Neural progenitor cell (in vitro differentiated cells): Measurements from ENCODE around the gene GRID1. TPM values are rescaled to one million over a fixed set of nuclear protein-coding genes. Genes with fewer than 3 reads are reported as not detected.

Experiments
- DNase-seq: peaks from one replicate; pipeline ENCODE4 v3.0.0-alpha.2; 2016; ENCODE audit warnings: low spot score
- H2AFZ ChIP-seq: fragments of 200-600 bp; sonication (generic); replicated peaks from 2 replicates; pipeline ENCODE4 v1.6.1; 2016; ENCODE audit warnings: antibody characterized with exemption
- H3F3A ChIP-seq: fragments of 200-600 bp; sonication (generic); 2 replicates; pipeline ENCODE4 v1.6.1; 2016; ENCODE audit warnings: antibody characterized with exemption, low read depth
- H3K27ac ChIP-seq: fragments of 200-600 bp; sonication (generic); 2 replicates; pipeline ENCODE4 v1.5.1; 2016; ENCODE audit warnings: mild to moderate bottlenecking
- H3K27me3 ChIP-seq: fragments of 200-600 bp; sonication (generic); 2 replicates; pipeline ENCODE4 v1.6.1; 2016; ENCODE audit warnings: mild to moderate bottlenecking, moderate library complexity
- H3K36me3 ChIP-seq: fragments of 200-600 bp; sonication (generic); 2 replicates; pipeline ENCODE4 v1.5.1; 2016
- H3K4me1 ChIP-seq: fragments of 200-600 bp; sonication (generic); 2 replicates; pipeline ENCODE4 v1.6.1; 2016; ENCODE audit warnings: mixed run types
- H3K4me2 ChIP-seq: fragments of 200-600 bp; sonication (generic); 2 replicates; pipeline ENCODE4 v1.6.1; 2016
- H3K4me3 ChIP-seq: fragments of 200-600 bp; sonication (generic); 2 replicates; pipeline ENCODE4 v1.5.1; 2016
- H3K79me2 ChIP-seq: fragments of 200-600 bp; sonication (generic); 2 replicates; pipeline ENCODE4 v1.6.1; 2016; ENCODE audit warnings: low read depth
- H3K9ac ChIP-seq: fragments of 200-600 bp; sonication (generic); 2 replicates; pipeline ENCODE4 v1.6.1; 2016
- H3K9me3 ChIP-seq: fragments of 200-600 bp; sonication (generic); 2 replicates; pipeline ENCODE4 v1.5.1; 2016; ENCODE audit warnings: low read depth
- H4K20me1 ChIP-seq: fragments of 200-600 bp; sonication (generic); 2 replicates; pipeline ENCODE4 v1.6.1; 2016; ENCODE audit warnings: low read depth
- H3K27ac Mint-ChIP-seq: 3 replicates; pipeline ENCODE4 v1.8.0; 2021; ENCODE audit warnings: mixed read lengths
- H3K27me3 Mint-ChIP-seq: 2 replicates; pipeline ENCODE4 v1.8.0; 2022; ENCODE audit warnings: low read depth, mild to moderate bottlenecking, inconsistent platforms, moderate library complexity, mixed read lengths; ENCODE audit not compliant: insufficient read depth
- H3K36me3 Mint-ChIP-seq: 3 replicates; pipeline ENCODE4 v1.8.0; 2021; ENCODE audit warnings: mixed read lengths
- H3K4me1 Mint-ChIP-seq: 3 replicates; pipeline ENCODE4 v1.8.0; 2021; ENCODE audit warnings: mixed read lengths
- H3K4me3 Mint-ChIP-seq: 3 replicates; pipeline ENCODE4 v1.8.0; 2021; ENCODE audit warnings: mild to moderate bottlenecking, moderate library complexity, mixed read lengths
- H3K9me3 Mint-ChIP-seq: 3 replicates; pipeline ENCODE4 v1.8.0; 2020; ENCODE audit warnings: mixed read lengths
- EZH2 ChIP-seq: fragments of 200-600 bp; sonication (generic); IDR thresholded peaks from 2 replicates; pipeline ENCODE4 v1.6.1; 2017; ENCODE audit warnings: antibody characterized with exemption, mild to moderate bottlenecking, moderate library complexity
- EZH2phosphoT487 ChIP-seq: fragments of 200-600 bp; sonication (generic); IDR thresholded peaks from 2 replicates; pipeline ENCODE4 v1.6.1; 2017; ENCODE audit warnings: antibody characterized with exemption
- total RNA-seq: library from RNA; depleted of rRNA; stranded (reverse); fragments of >200 nt; gene quantifications from 2 replicates; pipeline ENCODE4 v1.2.3, GENCODE V29; 2015; ENCODE audit warnings: low replicate concordance
- TF ChIP-seq, protein P1 (sequence below): fragments of 200-600 bp; sonication (generic); IDR thresholded peaks from 2 replicates; pipeline ENCODE4 v1.5.1; 2017; ENCODE audit warnings: antibody characterized with exemption, mild to moderate bottlenecking

The GRID1 gene
- total RNA-seq, 1 donor from 2014 or later: not detected

- H3K79me2 ChIP-seq: no peaks in the 10 kb centered on the region
- H3F3A ChIP-seq: no peaks in the 10 kb centered on the region
- H3K4me2 ChIP-seq: no peak overlapping the region
- H2AFZ ChIP-seq: no peak overlapping the region
- no peaks in the 10 kb centered on the region for H3K36me3 Mint-ChIP-seq
- no peak overlapping the region for H3K9ac ChIP-seq
- no peaks in the 10 kb centered on the region for H3K27me3 ChIP-seq
- no peaks in the 10 kb centered on the region for H3K36me3 ChIP-seq
- no peak for TF ChIP-seq EZH2phosphoT487
- no peaks in the 10 kb centered on the region for H3K4me1 ChIP-seq
- H4K20me1 ChIP-seq: no peaks in the 10 kb centered on the region
- no peak overlapping the region for H3K27ac ChIP-seq
- H3K4me3 ChIP-seq: no peak overlapping the region
- H3K9me3 Mint-ChIP-seq: no peaks in the 10 kb centered on the region
- H3K9me3 ChIP-seq: no peaks in the 10 kb centered on the region
- H3K27me3 Mint-ChIP-seq: peaks cover 5% of the 10 kb centered on the region
- peaks cover 13% of the 10 kb centered on the region for H3K4me1 Mint-ChIP-seq
- no peak overlapping the region for H3K4me3 Mint-ChIP-seq
- no peak overlapping the region for H3K27ac Mint-ChIP-seq
- no peak for DNase-seq
These were observed 451.2 kb downstream of the GRID1 start for GRCh38 chr10:85915245-85915846.

DNA sequence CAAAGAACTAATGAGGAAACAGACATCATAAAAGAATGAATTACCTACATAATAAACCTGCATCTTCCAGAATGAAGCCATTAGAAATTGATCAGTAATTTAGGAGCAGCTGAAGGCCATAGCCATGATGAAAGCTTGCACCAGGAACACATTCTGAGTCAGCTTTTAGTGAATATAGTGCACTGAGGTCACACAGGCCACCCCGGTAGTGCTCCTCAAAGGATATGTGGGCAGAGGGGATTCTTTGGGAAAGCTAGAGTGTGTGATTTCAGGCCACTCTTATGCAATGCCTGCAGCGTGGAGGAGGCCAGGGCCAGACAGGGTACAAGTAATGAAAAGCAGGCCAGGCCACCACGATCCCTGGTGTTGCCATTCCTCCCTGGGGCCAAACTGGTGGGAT, 451.9 kb downstream of the GRID1 start:
- Histone ChIP-seq H3K36me3 (no peaks in the 10 kb centered on the region), H3F3A (no peaks in the 10 kb centered on the region), H3K4me1 (no peaks in the 10 kb centered on the region), H3K9me3 (no peaks in the 10 kb centered on the region), H2AFZ (no peak overlapping the region), H3K4me2 (no peak overlapping the region), H4K20me1 (no peaks in the 10 kb centered on the region), H3K4me3 (no peak overlapping the region), H3K27ac (no peak overlapping the region), H3K27me3 (no peaks in the 10 kb centered on the region), H3K79me2 (no peaks in the 10 kb centered on the region), H3K9ac (no peak overlapping the region)
- H3K4me1 Mint-ChIP-seq: peaks cover 9% of the 10 kb centered on the region
- H3K27me3 Mint-ChIP-seq: peaks cover 3% of the 10 kb centered on the region
- H3K9me3 Mint-ChIP-seq: no peaks in the 10 kb centered on the region
- no peak overlapping the region for H3K4me3 Mint-ChIP-seq
- peak overlapping the region; percentile 27 for H3K27ac Mint-ChIP-seq
- no peaks in the 10 kb centered on the region for H3K36me3 Mint-ChIP-seq
- no peak for DNase-seq
- TF ChIP-seq EZH2 (no peak), EZH2phosphoT487 (no peak)
- TF ChIP-seq, protein P1, sequence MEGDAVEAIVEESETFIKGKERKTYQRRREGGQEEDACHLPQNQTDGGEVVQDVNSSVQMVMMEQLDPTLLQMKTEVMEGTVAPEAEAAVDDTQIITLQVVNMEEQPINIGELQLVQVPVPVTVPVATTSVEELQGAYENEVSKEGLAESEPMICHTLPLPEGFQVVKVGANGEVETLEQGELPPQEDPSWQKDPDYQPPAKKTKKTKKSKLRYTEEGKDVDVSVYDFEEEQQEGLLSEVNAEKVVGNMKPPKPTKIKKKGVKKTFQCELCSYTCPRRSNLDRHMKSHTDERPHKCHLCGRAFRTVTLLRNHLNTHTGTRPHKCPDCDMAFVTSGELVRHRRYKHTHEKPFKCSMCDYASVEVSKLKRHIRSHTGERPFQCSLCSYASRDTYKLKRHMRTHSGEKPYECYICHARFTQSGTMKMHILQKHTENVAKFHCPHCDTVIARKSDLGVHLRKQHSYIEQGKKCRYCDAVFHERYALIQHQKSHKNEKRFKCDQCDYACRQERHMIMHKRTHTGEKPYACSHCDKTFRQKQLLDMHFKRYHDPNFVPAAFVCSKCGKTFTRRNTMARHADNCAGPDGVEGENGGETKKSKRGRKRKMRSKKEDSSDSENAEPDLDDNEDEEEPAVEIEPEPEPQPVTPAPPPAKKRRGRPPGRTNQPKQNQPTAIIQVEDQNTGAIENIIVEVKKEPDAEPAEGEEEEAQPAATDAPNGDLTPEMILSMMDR: no peak

DNA sequence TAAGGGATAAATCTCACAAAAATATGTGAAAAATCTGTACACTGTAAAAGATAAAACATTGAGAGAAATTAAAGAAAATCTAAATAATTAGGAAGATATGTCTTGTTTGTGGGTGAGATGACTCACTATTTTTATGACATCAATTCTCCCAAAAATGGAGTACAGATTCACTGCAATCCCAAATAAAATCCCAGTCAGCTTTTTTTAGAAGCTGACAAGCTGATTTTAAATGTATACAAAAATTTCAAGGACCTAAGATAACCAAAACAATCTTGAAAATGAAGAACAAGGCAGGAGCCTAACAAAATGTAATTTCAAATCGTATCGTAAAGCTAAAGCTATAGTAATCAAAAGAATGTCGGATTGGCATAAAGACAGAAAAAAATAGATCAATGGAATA, 458.1 kb downstream of the GRID1 start:
- no peaks in the 10 kb centered on the region for H3K36me3 ChIP-seq
- H2AFZ ChIP-seq: no peak overlapping the region

DNA sequence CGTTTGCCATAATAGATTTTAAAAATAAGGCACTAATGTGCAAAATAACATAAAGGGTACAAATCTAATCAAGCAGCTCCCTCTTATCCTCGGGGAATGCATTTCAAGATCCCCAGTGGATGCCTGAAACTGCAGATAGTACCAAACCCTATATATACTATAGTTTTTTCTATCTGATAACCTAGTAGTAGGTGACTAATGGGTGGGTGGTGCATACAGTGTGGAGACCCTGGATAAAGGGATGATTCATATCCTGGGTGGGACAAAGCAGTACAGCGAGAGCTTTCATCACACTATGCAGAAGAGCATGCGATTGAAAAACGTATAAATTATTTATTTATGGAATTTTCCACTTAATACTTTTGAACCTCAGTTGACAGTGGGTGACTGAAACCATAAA, 464.5 kb downstream of the GRID1 start:
- Histone ChIP-seq H3K4me1 (no peaks in the 10 kb centered on the region), H2AFZ (no peak overlapping the region), H3K4me2 (no peak overlapping the region), H3K27ac (no peak overlapping the region), H3K9me3 (no peaks in the 10 kb centered on the region), H3K36me3 (no peaks in the 10 kb centered on the region), H3K9ac (no peak overlapping the region), H3F3A (no peaks in the 10 kb centered on the region), H4K20me1 (no peaks in the 10 kb centered on the region), H3K4me3 (no peak overlapping the region), H3K27me3 (no peaks in the 10 kb centered on the region), H3K79me2 (no peaks in the 10 kb centered on the region)
- no peak for DNase-seq
- TF ChIP-seq, protein P1: no peak
- TF ChIP-seq EZH2phosphoT487: no peak
- TF ChIP-seq EZH2: no peak
- no peaks in the 10 kb centered on the region for H3K27me3 Mint-ChIP-seq
- H3K27ac Mint-ChIP-seq: no peak overlapping the region
- H3K4me3 Mint-ChIP-seq: no peak overlapping the region
- H3K36me3 Mint-ChIP-seq: no peaks in the 10 kb centered on the region
- no peaks in the 10 kb centered on the region for H3K9me3 Mint-ChIP-seq
- no peaks in the 10 kb centered on the region for H3K4me1 Mint-ChIP-seq

More for the DNA sequence above, 458.1 kb downstream of the GRID1 start:
- Histone ChIP-seq H3K4me3 (no peak overlapping the region), H3K9me3 (no peaks in the 10 kb centered on the region), H3K4me2 (no peak overlapping the region), H4K20me1 (no peaks in the 10 kb centered on the region), H3K27me3 (no peaks in the 10 kb centered on the region), H3K27ac (no peak overlapping the region), H3K9ac (no peak overlapping the region), H3F3A (no peaks in the 10 kb centered on the region), H3K79me2 (no peaks in the 10 kb centered on the region), H3K4me1 (no peaks in the 10 kb centered on the region)
- Mint-ChIP-seq H3K27ac (no peak overlapping the region), H3K27me3 (no peaks in the 10 kb centered on the region), H3K36me3 (no peaks in the 10 kb centered on the region), H3K4me1 (no peaks in the 10 kb centered on the region), H3K4me3 (no peak overlapping the region), H3K9me3 (no peaks in the 10 kb centered on the region)
- DNase-seq: no peak
- TF ChIP-seq EZH2phosphoT487 (no peak), EZH2 (no peak)
